ENCODE measurements around the gene ZNF605. TPM values are rescaled to one million over a fixed set of nuclear protein-coding genes. Genes with fewer than 3 reads are reported as not detected.

ZNF605 gene
- total and polyA plus RNA-seq, 9 of the 15 experiments (the other 6 are each of a cell fraction or from before 2014, with no cell fraction given) = 0.45 to 1.1 (median 0.68) TPM

GRCh38 chr12:132925597-132926414 lies 30.3 kb downstream of the ZNF605 start:
- H3K4me2 ChIP-seq (ENCODE audit: insufficient read depth, low read length) = no peak overlapping the region
- ATAC-seq (no peak), FAIRE-seq (no peak), DNase-seq (ENCODE audit: extremely low read depth in 1 of 4, low spot score in 3 of 4) (no peak)
- ChIA-PET POLR2A (interaction anchor here (0.6 kb wide), 1 partner anchor 163 kb away, joined by 3 read pairs; no protein-coding TSS in a partner anchor), CTCF (ENCODE audit: low intra/inter-chr PET ratio) (no interaction called here)
- no peaks in the 10 kb centered on the region for H4K20me1 ChIP-seq (replicated peaks; ENCODE audit: control insufficient read depth, insufficient read depth, low read length)
- WGBS (ENCODE audit: insufficient coverage, low coverage, missing lambda C conversion rate) = 4% methylated on average over 8 of the region's 8 CpGs
- TF ChIP-seq TRIM28 (IDR thresholded peaks at IDR 0.05) (peak; percentile 27; the same call in 1 of the 2 replicates), PTTG1 (tag; IDR thresholded peaks at IDR 0.05; ENCODE audit: low read depth) (no peak), ZNF75A (CRISPR knock-in tag; IDR thresholded peaks at IDR 0.05) (peak; percentile 80), DMBX1 (CRISPR knock-in tag; IDR thresholded peaks at IDR 0.05; ENCODE audit: borderline replicate concordance) (no peak), NCOA4 (IDR thresholded peaks at IDR 0.05; ENCODE audit: partially characterized antibody) (no peak), ZC3H11A (IDR thresholded peaks at IDR 0.05; ENCODE audit: low read depth, low read length) (no peak), XRCC3 (IDR thresholded peaks at IDR 0.05) (0 out of 2 replicates have a peak, but pooled peaks have one; percentile 14)
- intact Hi-C loops (cut with micrococcal nuclease) (no loop called here), in situ Hi-C loops (cut with MboI) (no loop called here)
- peaks cover 20% of the 10 kb centered on the region for H3K9me3 ChIP-seq (replicated peaks; ENCODE audit: control insufficient read depth, insufficient read depth, low read depth, low read length)
- H3K79me2 ChIP-seq (ENCODE audit: control insufficient read depth, insufficient read depth, low read length) = no peaks in the 10 kb centered on the region
- H3K36me3 ChIP-seq (ENCODE audit: control insufficient read depth, insufficient read depth, low read length) = no peaks in the 10 kb centered on the region
- H3K9me1 ChIP-seq (ENCODE audit: control insufficient read depth, insufficient read depth, low read length) = no peaks in the 10 kb centered on the region
- BruUV-seq (replicated peaks) = no TSS peak
- no peaks in the 10 kb centered on the region for H3K27me3 ChIP-seq (ENCODE audit: control insufficient read depth in 2 of 2, insufficient read depth in 2 of 2, low read length in 2 of 2)
- H3K9ac ChIP-seq (ENCODE audit: insufficient read depth in 1 of 2, low read depth in 2 of 2, low read length in 2 of 2) = no peak overlapping the region
- H3K27ac ChIP-seq (ENCODE audit: extremely low read depth, low read depth, low read length) = no peak overlapping the region
- H3K4me3 ChIP-seq = no peak overlapping the region
- H2AFZ ChIP-seq (ENCODE audit: low read depth, low read length) = no peak overlapping the region
- H3K4me1 ChIP-seq (replicated peaks in 1 of 2; ENCODE audit: control insufficient read depth in 2 of 2, insufficient read depth in 2 of 2, low read length in 2 of 2) = no peaks in the 10 kb centered on the region
